Psoas muscle (tissue), 8 donors: ENCODE results near the gene PGM1. TPM values are rescaled to one million over a fixed set of nuclear protein-coding genes. Genes with fewer than 3 reads are reported as not detected.

ENCODE experiments used
- ATAC-seq, 4 donors: fragments of 200-7000 bp; cut with Tn5 transposase; one replicate each; pipeline ENCODE4 v1.9.1; 2020; ENCODE audit warnings: moderate library complexity in 3 of 4, mild to moderate bottlenecking in 2 of 4
- DNase-seq, 2 donors: peaks; one replicate each; pipeline ENCODE4 v3.0.0-alpha.2; 2020
- H3K27ac ChIP-seq: fragments of 200-600 bp; one replicate; pipeline ENCODE4 v1.8.0; 2022
- H3K27me3 ChIP-seq, 3 donors: fragments of 200-600 bp in 1 of 3; one replicate each; pipeline versions ENCODE4 v1.6.1 to v1.8.0; 2013 to 2022; ENCODE audit warnings: low read length in 2 of 3, mild to moderate bottlenecking in 2 of 3, moderate library complexity in 1 of 3; ENCODE audit not compliant: insufficient read depth in 3 of 3
- H3K36me3 ChIP-seq, 2 donors: fragments of 200-600 bp in 1 of 2; one replicate each; pipeline versions ENCODE4 v1.6.1 to v1.8.0; 2013 to 2022; ENCODE audit warnings: low read depth in 1 of 2, mild to moderate bottlenecking in 1 of 2, moderate library complexity in 1 of 2; ENCODE audit not compliant: insufficient read depth in 1 of 2
- H3K4me1 ChIP-seq: fragments of 200-600 bp; one replicate; pipeline ENCODE4 v1.8.0; 2022
- H3K4me3 ChIP-seq: fragments of 200-600 bp; one replicate; pipeline ENCODE4 v1.8.0; 2022; ENCODE audit warnings: mild to moderate bottlenecking
- H3K9me3 ChIP-seq: fragments of 200-600 bp; one replicate; pipeline ENCODE4 v1.8.0; 2022
- CTCF ChIP-seq: fragments of 200-600 bp; IDR thresholded peaks from one replicate; pipeline ENCODE4 v1.8.0; 2022; ENCODE audit warnings: antibody characterized with exemption
- WGBS, 3 donors: extraction: QIAGEN DNeasy Blood & Tissue Kit; methylation state at CpG; one replicate each; pipeline versions ENCODE4 v1.1.6 to v1.1.7; 2013; 5-methylcytosine and 5-hydroxymethylcytosine counted together
- intact Hi-C, 2 donors: fragments of 100-400 bp; cut with DNase I; formaldehyde crosslinking; loops; one replicate each; pipeline versions ENCODE4 v1.11.0 to v1.14.2; 2022
- polyA plus RNA-seq, 3 donors: library from polyadenylated mRNA; stranded (reverse); fragments of 200-250 nt; gene quantifications; one replicate each; pipeline ENCODE4 v1.2.3, GENCODE V29; 2013
- total RNA-seq, 4 donors: library from RNA; stranded (reverse); fragmentation: NEBNext Ultra II Directional in 2 of 4; extraction: Animal tissue kit (Norgen Biotek cat#: 25700) in 2 of 4; gene quantifications; one replicate each; pipeline versions ENCODE4 v1.2.1 to v1.2.4, GENCODE V29; 2021 to 2023
- donor health status: healthy with polysubstance abuse.
- donor health status: DM: no; HTN: no; CAD: no; lungs with moderate emphysema.
- donor health status: Bipolar disorder and iron deficiency.
- donor health status: healthy.
- donor health status: DM: yes; HTN: yes; CAD: no.
- donor health status: DM: no; HTN: no; CAD: no.
- donor health status: DM: no; HTN: no; CAD: no.
- donor health status: DM: yes; HTN: yes; CAD: no.

Gene PGM1
- total and polyA plus RNA-seq, 7 donors: 59.6 to 543 (median 364) TPM

- ATAC-seq (peak in 3 of 4 donors; percentile 20 to 56 (median 39)), DNase-seq (no peak)
- H3K36me3 ChIP-seq: no peaks in the 10 kb centered on the region
- H3K27ac ChIP-seq: no peak overlapping the region
- no peaks in the 10 kb centered on the region for H3K27me3 ChIP-seq
- H3K9me3 ChIP-seq: no peaks in the 10 kb centered on the region
- H3K4me3 ChIP-seq: no peak overlapping the region
- peaks cover 5% of the 10 kb centered on the region for H3K4me1 ChIP-seq
- no peak for TF ChIP-seq CTCF
- WGBS, 3 donors: 77 to 82% (median 81%) methylated on average over 6 of the region's 6 CpGs
- intact Hi-C loops: loop anchor here (2.0 to 10.0 kb wide), 5 partner anchors 81 to 554 kb away; partner anchors contain the start of gene ROR1 (in 1 of the 2)
These were observed 97.9 kb downstream of the PGM1 start for GRCh38 chr1:63690966-63691700.

GRCh38 chr1:63691701-63692425 is 98.7 kb downstream of the PGM1 start:
- Histone ChIP-seq H3K9me3 (no peaks in the 10 kb centered on the region), H3K4me1 (peaks cover 5% of the 10 kb centered on the region), H3K36me3 (no peaks in the 10 kb centered on the region), H3K4me3 (no peak overlapping the region), H3K27me3 (no peaks in the 10 kb centered on the region), H3K27ac (no peak overlapping the region)
- peak; percentile 83 to 98 (median 88) for ATAC-seq
- WGBS, 3 donors: 2 to 8% (median 4%) methylated on average over 6 of the region's 6 CpGs
- intact Hi-C loops: loop anchor here (2.0 to 10.0 kb wide), 5 partner anchors 80 to 553 kb away; partner anchors contain the start of gene ROR1 (in 1 of the 2)
- TF ChIP-seq CTCF: peak; percentile 79
- no peak for DNase-seq

GRCh38 chr1:63693944-63694571 is 100.8 kb downstream of the PGM1 start:
- no peak overlapping the region for H3K4me3 ChIP-seq
- WGBS, 3 donors: 92 to 98% (median 95%) methylated on average over 2 of the region's 2 CpGs
- peaks cover 9% of the 10 kb centered on the region for H3K4me1 ChIP-seq
- H3K36me3 ChIP-seq: no peaks in the 10 kb centered on the region
- no peak overlapping the region for H3K27ac ChIP-seq
- no peak for TF ChIP-seq CTCF
- ATAC-seq (no peak), DNase-seq (no peak)
- intact Hi-C loops: loop anchor here (5.0 to 10.0 kb wide), 4 partner anchors 78 to 548 kb away; partner anchors contain the start of gene ROR1 (in 1 of the 2)
- no peaks in the 10 kb centered on the region for H3K27me3 ChIP-seq
- no peaks in the 10 kb centered on the region for H3K9me3 ChIP-seq

- 42 to 53% (median 51%) methylated on average over 13 of the region's 13 CpGs for WGBS, 3 donors
- intact Hi-C loops: loop anchor here in 1 of 2 donors (10.0 kb wide), 1 partner anchor 217 kb away; no protein-coding TSS in a partner anchor
- H3K4me1 ChIP-seq: peaks cover 4% of the 10 kb centered on the region
These were observed 105.0 kb downstream of the PGM1 start for GRCh38 chr1:63698001-63698838.

More at GRCh38 chr1:63698001-63698838, 105.0 kb downstream of the PGM1 start:
- Histone ChIP-seq H3K4me3 (no peak overlapping the region), H3K27ac (peak overlapping the region; percentile 65), H3K27me3 (no peaks in the 10 kb centered on the region), H3K9me3 (no peaks in the 10 kb centered on the region), H3K36me3 (no peaks in the 10 kb centered on the region)
- peak; percentile 60 to 88 (median 77) for ATAC-seq
- DNase-seq: no peak
- no peak for TF ChIP-seq CTCF
